HG02870 (cell line): Measurements from ENCODE around the gene CANT1.
"Not testable (repeated sequence)": the region's sequence is repeated elsewhere in the genome, so short reads cannot be mapped to it uniquely, and the experiment has no call there.

Experiments used
- ATAC-seq: cut with Tn5 transposase; IDR thresholded peaks from one replicate; pipeline ENCODE4 v1.9.1; 2021; ENCODE audit warnings: mild to moderate bottlenecking, moderate library complexity; ENCODE audit not compliant: unreplicated experiment

CANT1 gene

GRCh38 chr17:78962984-78963348, 46.6 kb downstream of the CANT1 start:
- ATAC-seq = not testable (repeated sequence)

GRCh38 chr17:78962345-78962983, 47.1 kb downstream of the CANT1 start:
- no peak for ATAC-seq

- no peak for ATAC-seq
These were observed 48.0 kb downstream of the CANT1 start for GRCh38 chr17:78961571-78961970.

- ATAC-seq = no peak
These were observed 48.6 kb downstream of the CANT1 start for GRCh38 chr17:78960928-78961327.

GRCh38 chr17:78959803-78960202, 49.8 kb downstream of the CANT1 start:
- ATAC-seq = no peak

GRCh38 chr17:78958641-78959127, 50.9 kb downstream of the CANT1 start:
- no peak for ATAC-seq

GRCh38 chr17:78957128-78957527, 52.4 kb downstream of the CANT1 start:
- no peak for ATAC-seq

DNA sequence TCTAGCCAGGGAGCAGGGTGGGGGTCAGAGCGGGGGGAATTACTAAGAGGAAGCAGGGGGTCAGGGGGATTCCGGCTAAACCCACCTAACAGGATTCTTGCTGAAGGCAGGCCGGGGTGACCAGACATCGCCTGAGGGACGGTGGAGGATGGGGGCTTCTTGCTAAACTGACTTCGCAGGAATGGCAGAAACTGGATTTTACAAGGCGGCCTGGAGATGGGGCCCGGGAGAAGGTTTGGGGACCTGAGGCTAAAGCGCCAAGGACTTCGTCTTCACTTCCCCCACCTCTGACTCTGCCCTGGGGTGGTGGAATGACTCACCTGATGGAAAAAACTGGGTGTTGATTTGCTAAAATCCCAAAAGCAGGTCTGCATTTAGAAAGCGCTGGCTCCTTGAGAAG, 53.3 kb downstream of the CANT1 start:
- ATAC-seq = no peak

GRCh38 chr17:78954684-78955083, 54.9 kb downstream of the CANT1 start:
- ATAC-seq = no peak

GRCh38 chr17:78953356-78954350, 55.9 kb downstream of the CANT1 start:
- no peak for ATAC-seq

DNA sequence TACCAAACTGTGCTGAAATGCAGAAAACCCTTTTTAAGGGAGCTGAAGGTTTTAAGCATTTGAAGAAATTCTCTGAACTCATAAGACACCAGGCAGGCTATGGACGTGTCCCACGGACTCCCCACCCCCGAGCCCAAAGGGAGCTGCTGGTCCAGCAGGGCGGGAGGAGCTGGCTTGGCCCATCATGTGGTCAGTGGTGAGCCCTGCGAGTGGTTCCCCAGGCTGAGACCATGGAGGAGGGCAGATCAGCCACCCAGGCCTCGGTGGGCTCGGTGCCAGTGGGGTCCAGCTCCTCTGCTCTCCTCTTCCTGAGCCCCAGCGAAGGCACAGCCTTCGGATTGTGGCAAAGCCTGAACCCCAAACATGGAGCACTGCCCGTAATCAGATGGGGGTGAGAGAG, 56.9 kb downstream of the CANT1 start:
- ATAC-seq = no peak

DNA sequence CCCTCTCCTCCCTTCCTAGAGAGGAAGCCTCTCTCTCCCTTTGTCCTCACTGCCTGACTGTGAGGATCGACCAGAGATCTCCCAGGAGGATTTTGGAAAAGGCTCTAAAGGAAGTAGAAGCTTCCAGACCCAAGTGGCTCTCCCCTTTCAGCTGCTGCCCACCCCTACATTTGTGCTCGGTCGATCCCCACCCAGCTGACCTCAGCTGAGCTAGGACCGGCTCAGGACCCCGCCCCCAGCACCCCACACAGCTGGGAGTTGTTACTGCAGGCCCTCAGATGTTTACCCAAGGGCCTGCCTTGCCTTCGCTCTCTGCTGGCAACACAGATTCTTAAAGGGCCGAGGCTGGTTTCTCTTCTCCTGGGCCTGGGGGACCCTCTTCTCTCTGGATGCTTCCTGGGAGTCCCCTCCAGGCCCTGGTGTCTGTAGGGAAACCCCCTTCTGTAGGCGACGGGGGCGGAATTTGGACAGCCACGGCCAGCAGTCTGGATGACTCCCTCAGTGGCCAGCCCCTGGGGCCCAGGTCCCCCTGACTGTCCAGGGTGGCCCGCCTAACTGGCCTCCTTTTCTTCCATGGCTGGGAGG, 57.5 kb downstream of the CANT1 start:
- ATAC-seq = no peak

DNA sequence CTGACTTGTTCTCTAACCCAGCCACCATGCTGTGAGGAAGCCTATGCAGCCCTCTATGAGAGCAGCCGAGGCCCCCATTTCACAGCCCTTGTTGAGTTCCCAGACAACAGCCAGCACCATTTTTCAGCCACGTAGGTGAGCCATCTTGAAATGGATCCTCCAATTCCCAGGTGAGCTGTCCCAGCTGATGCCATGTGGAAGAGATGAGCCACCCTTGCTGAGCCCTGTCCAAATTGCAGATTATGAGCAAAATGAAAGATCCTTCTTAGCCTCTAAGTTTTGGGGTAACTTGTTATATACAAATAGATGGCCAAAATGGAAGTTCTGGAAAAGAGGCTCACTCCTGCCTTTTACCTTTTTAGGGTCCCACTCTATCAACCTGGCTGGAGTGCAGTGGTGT, 58.7 kb downstream of the CANT1 start:
- no peak for ATAC-seq

- ATAC-seq = no peak
These were observed 62.1 kb downstream of the CANT1 start for GRCh38 chr17:78947235-78948149.

DNA sequence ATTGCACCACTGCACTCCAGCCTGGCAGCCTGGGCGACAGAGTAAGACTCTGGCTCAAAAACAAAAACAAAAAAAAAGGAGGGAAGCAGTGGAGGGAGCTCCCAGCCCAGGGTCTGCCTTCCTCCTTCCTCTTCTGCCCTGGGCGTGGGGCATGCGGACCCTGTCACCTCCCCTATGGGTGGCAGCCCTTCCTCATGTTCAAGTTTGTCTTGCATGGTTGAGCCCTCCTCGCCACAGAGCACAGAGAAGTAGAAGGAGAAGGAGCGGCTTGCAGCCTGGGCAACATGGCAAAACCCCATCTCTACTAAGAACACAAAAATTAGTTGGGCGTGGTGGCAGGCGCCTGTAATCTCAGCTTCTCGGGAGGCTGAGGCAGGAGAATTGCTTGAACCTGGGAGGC, 62.9 kb downstream of the CANT1 start:
- ATAC-seq = no peak

GRCh38 chr17:78946131-78946530, 63.4 kb downstream of the CANT1 start:
- ATAC-seq = no peak

DNA sequence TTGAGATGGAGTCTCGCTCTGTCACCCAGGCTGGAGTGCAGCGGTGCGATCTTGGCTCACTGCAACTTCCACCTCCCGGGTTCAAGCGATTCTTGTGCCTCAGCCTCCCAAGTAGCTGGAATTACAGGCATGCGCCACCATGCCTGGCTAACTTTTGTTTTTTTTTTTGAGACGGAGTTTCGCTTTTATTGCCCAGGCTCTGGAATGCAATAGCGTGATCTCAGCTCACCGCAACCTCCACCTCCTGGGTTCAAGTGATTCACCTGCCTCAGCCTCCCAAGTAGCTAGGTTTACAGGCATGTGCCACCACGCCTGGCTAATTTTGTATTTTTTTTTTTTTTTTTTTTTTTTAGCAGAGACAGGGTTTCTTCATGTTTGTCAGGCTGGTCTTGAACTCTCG, 64.1 kb downstream of the CANT1 start:
- not testable (repeated sequence) for ATAC-seq

GRCh38 chr17:78944956-78945355, 64.6 kb downstream of the CANT1 start:
- no peak for ATAC-seq

DNA sequence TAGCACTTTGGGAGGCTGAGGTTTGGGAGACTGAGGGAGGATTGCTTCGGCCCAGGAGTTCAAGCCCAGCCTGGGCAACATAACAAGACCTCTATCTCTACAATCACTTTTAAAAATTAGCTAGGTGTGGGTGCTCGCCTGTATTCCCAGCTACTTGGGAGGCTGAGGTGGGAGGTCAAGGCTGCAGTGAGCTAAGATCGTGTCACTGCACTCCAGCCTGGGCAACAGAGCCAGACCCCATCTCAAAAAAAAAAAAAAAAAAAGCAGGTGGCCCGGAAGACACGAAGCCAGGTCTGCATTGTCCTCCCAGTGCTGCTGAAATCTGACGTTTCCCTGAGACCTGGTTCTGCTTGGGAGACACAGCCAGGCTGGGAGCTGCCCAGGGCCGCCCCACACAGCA, 65.5 kb downstream of the CANT1 start:
- ATAC-seq = no peak
